ENCODE data around the gene ZFAND3. TPM values are rescaled to one million over a fixed set of nuclear protein-coding genes. Genes with fewer than 3 reads are reported as not detected.
A peak's percentile ranks its signal among the peaks of the same experiment; 100 is the strongest.

ZFAND3 gene
- total RNA-seq, 1 experiment from 2014 or later: 22.2 TPM

DNA sequence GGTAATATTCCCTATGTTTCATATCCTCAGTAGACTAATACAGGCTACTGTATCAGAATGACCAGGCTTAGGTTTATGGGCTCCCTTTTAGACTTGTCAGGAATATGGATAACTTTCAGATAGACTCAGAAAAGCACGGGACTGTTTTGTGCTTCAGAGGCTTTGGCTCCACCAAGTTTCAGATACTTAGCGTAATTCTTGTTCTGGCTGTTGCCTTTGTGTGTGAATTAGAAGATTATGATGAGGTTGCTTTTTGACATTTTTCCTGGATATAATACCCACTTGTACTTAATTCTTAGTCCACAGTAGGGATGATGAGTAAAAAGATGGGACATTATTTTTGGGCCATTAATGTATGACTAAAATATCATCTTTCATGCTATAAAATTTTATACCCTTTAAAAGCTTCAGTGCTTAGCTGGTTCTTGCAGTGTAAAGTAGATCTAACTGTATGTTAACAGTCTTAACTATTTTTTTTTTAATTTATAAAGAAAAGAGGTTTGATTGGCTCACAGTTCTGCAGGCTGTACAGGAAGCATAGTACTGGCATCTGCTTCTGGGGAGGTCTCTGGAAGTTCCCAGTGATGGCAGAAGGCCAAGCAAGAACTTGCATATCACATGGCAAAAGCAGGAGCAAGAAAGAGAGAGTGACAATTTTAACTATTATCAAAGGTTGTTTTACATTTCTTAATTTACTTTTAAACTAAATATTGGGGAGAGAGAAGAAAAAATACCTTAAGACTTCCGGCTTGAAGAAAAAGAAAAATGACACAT, 120.7 kb downstream of the ZFAND3 start:
- H3F3A ChIP-seq (ENCODE audit: low read length, unreplicated experiment): no peaks in the 10 kb centered on the region
- ATAC-seq (peak; percentile 69), DNase-seq (no peak)
- H3K4me2 ChIP-seq (ENCODE audit: low read length): no peak overlapping the region
- no peak for TF ChIP-seq CTCF (conservative IDR thresholded peaks at IDR 0.05; ENCODE audit: low read depth, low read length)
- TF ChIP-seq EZH2 (IDR thresholded peaks at IDR 0.05; ENCODE audit: low read length, unreplicated experiment): no peak
- no peak for TF ChIP-seq EZH2phosphoT487 (IDR thresholded peaks at IDR 0.05; ENCODE audit: borderline replicate concordance, low read length)
- H3K4me1 ChIP-seq (ENCODE audit: insufficient read depth, low read length): no peaks in the 10 kb centered on the region
- no peak overlapping the region for H3K27ac ChIP-seq (ENCODE audit: low read length)
- no peak overlapping the region for H2AFZ ChIP-seq (ENCODE audit: low read length)
- H3K36me3 ChIP-seq (ENCODE audit: low read depth, low read length): no peaks in the 10 kb centered on the region
- intact Hi-C loops (cut with micrococcal nuclease): loop anchor here (5.0 kb wide), 1 partner anchor 72 kb away; no protein-coding TSS in a partner anchor
- H3K27me3 ChIP-seq (ENCODE audit: low read length): no peaks in the 10 kb centered on the region
- 0 out of 2 replicates have a peak, but pooled peaks cover 6% of the 10 kb centered on the region for H4K20me1 ChIP-seq (ENCODE audit: low read length)
- no peak overlapping the region for H3K9ac ChIP-seq (ENCODE audit: low read length)
- BruUV-seq (replicated peaks): no TSS peak
- H3K79me2 ChIP-seq (ENCODE audit: low read length): peaks cover 50% of the 10 kb centered on the region
- no peaks in the 10 kb centered on the region for H3K9me2 ChIP-seq (replicated peaks; ENCODE audit: low read length)
- CTCF ChIA-PET: no interaction called here
- H3K9me3 ChIP-seq (ENCODE audit: low read length): no peaks in the 10 kb centered on the region
- H3K4me3 ChIP-seq (ENCODE audit: low read length): no peak overlapping the region
- POLR2A ChIA-PET (ENCODE audit: unreplicated experiment): no interaction called here

- no peak overlapping the region for H3K4me3 ChIP-seq (ENCODE audit: low read length)
- H3K27ac ChIP-seq (ENCODE audit: low read length): no peak overlapping the region
- no peaks in the 10 kb centered on the region for H3K4me1 ChIP-seq (ENCODE audit: insufficient read depth, low read length)
- peaks cover 11% of the 10 kb centered on the region for H4K20me1 ChIP-seq (ENCODE audit: low read length)
- intact Hi-C loops (cut with micrococcal nuclease): loop anchor here (5.0 kb wide), 1 partner anchor 70 kb away; no protein-coding TSS in a partner anchor
- H3K27me3 ChIP-seq (ENCODE audit: low read length): no peaks in the 10 kb centered on the region
- no peaks in the 10 kb centered on the region for H3K9me2 ChIP-seq (replicated peaks; ENCODE audit: low read length)
- DNase-seq (no peak), ATAC-seq (no peak)
- no peak overlapping the region for H3K4me2 ChIP-seq (ENCODE audit: low read length)
- BruUV-seq (replicated peaks): no TSS peak
- H2AFZ ChIP-seq (ENCODE audit: low read length): no peak overlapping the region
- H3F3A ChIP-seq (ENCODE audit: low read length, unreplicated experiment): no peaks in the 10 kb centered on the region
- no peaks in the 10 kb centered on the region for H3K9me3 ChIP-seq (ENCODE audit: low read length)
- H3K36me3 ChIP-seq (ENCODE audit: low read depth, low read length): no peaks in the 10 kb centered on the region
- no peak overlapping the region for H3K9ac ChIP-seq (ENCODE audit: low read length)
- ChIA-PET CTCF (interaction anchor here (0.7 kb wide), 1 partner anchor 63 kb away, joined by 3 read pairs; no protein-coding TSS in a partner anchor), POLR2A (ENCODE audit: unreplicated experiment) (no interaction called here)
- peaks cover 64% of the 10 kb centered on the region for H3K79me2 ChIP-seq (ENCODE audit: low read length)
- TF ChIP-seq EZH2phosphoT487 (IDR thresholded peaks at IDR 0.05; ENCODE audit: borderline replicate concordance, low read length): no peak
- TF ChIP-seq CTCF (conservative IDR thresholded peaks at IDR 0.05; ENCODE audit: low read depth, low read length): no peak
- no peak for TF ChIP-seq EZH2 (IDR thresholded peaks at IDR 0.05; ENCODE audit: low read length, unreplicated experiment)
Measured at GRCh38 chr6:37941871-37942270, 122.3 kb downstream of the ZFAND3 start.

Measured in PC-3 (cell line).